DMS79 (cell line): ENCODE data around the gene SLC25A21.

Experiments used
- DNase-seq: peaks from one replicate; lab custom pipeline; 2025; lab: John Stamatoyannopoulos, UW

Gene SLC25A21

GRCh38 chr14:37045340-37046061, 126.9 kb downstream of the SLC25A21 start:
- no peak for DNase-seq

GRCh38 chr14:37037636-37038387, 134.6 kb downstream of the SLC25A21 start:
- DNase-seq, result no peak

- DNase-seq, result no peak
Measured at GRCh38 chr14:37036669-37037341, 135.6 kb downstream of the SLC25A21 start.

GRCh38 chr14:37035401-37035800, 137.0 kb downstream of the SLC25A21 start:
- DNase-seq, result no peak

GRCh38 chr14:37034410-37035285, 137.8 kb downstream of the SLC25A21 start:
- no peak for DNase-seq

GRCh38 chr14:37032863-37033262, 139.5 kb downstream of the SLC25A21 start:
- DNase-seq, result no peak

- DNase-seq, result peak; percentile 15
Measured at GRCh38 chr14:37027188-37027824, 145.1 kb downstream of the SLC25A21 start.

GRCh38 chr14:37023875-37024565, 148.4 kb downstream of the SLC25A21 start:
- DNase-seq, result no peak

- no peak for DNase-seq
Measured at GRCh38 chr14:37021390-37021789, 151.0 kb downstream of the SLC25A21 start.

GRCh38 chr14:37019488-37019887, 152.9 kb downstream of the SLC25A21 start:
- no peak for DNase-seq

GRCh38 chr14:37018571-37019240, 153.7 kb downstream of the SLC25A21 start:
- no peak for DNase-seq

GRCh38 chr14:37013078-37013477, 159.3 kb downstream of the SLC25A21 start:
- DNase-seq, result no peak

GRCh38 chr14:36998686-36999085, 173.7 kb downstream of the SLC25A21 start:
- DNase-seq, result no peak

GRCh38 chr14:36997843-36998242, 174.6 kb downstream of the SLC25A21 start:
- DNase-seq, result no peak

- no peak for DNase-seq
Measured at GRCh38 chr14:36996857-36997590, 175.4 kb downstream of the SLC25A21 start.

GRCh38 chr14:36996133-36996856, 176.1 kb downstream of the SLC25A21 start:
- no peak for DNase-seq

GRCh38 chr14:36989806-36990205, 182.6 kb downstream of the SLC25A21 start:
- DNase-seq, result no peak

- DNase-seq, result peak; percentile 42
Measured at GRCh38 chr14:36988989-36989388, 183.4 kb downstream of the SLC25A21 start.

- DNase-seq, result no peak
Measured at GRCh38 chr14:36988568-36988967, 183.8 kb downstream of the SLC25A21 start.
